Skeletal muscle satellite cell (primary cell): ENCODE results near the gene ARHGDIA.

Experiments used
- H3K27me3 ChIP-seq: 2 replicates; pipeline ENCODE4 v1.7.0; 2013; ENCODE audit warnings: low read length; ENCODE audit not compliant: control insufficient read depth, insufficient read depth
- H3K36me3 ChIP-seq: 2 replicates; pipeline ENCODE4 v1.7.0; 2013; ENCODE audit warnings: mild to moderate bottlenecking, control low read depth, low read length; ENCODE audit not compliant: insufficient read depth
- H3K4me1 ChIP-seq: 2 replicates; pipeline ENCODE4 v1.7.0; 2013; ENCODE audit warnings: low read length; ENCODE audit not compliant: control insufficient read depth, insufficient read depth
- H3K4me2 ChIP-seq: 2 replicates; pipeline ENCODE4 v1.7.0; 2013; ENCODE audit warnings: mild to moderate bottlenecking, low read length
- H3K4me3 ChIP-seq: 2 replicates; pipeline ENCODE4 v1.7.0; 2013; ENCODE audit warnings: low read length
- H3K9ac ChIP-seq: 2 replicates; pipeline ENCODE4 v1.7.0; 2013; ENCODE audit warnings: mild to moderate bottlenecking, low read depth, low read length, moderate library complexity
- H3K9me3 ChIP-seq: replicated peaks from 2 replicates; pipeline ENCODE4 v1.7.0; 2013; ENCODE audit warnings: mild to moderate bottlenecking, control low read depth, low read length

Gene ARHGDIA

DNA sequence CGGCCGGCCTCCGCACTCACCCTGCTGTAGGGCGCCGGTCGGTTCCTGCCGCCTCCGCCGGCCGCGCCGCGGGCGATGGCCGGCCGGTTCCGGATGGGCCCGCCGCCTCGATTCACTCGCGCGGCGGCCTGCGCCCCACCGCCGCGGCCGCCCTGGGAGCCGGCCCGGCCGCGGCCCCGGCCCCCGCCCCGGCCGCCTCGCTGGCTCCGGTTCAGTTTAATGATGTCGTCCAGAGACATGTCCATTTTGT lies 20.1 kb upstream of the ARHGDIA start:
- peaks cover 47% of the 10 kb centered on the region for H3K36me3 ChIP-seq
- no peak overlapping the region for H3K4me2 ChIP-seq
- H3K27me3 ChIP-seq: no peaks in the 10 kb centered on the region
- H3K9me3 ChIP-seq: no peaks in the 10 kb centered on the region
- peak overlapping the region; percentile 98 for H3K4me3 ChIP-seq
- peaks cover 30% of the 10 kb centered on the region for H3K4me1 ChIP-seq
- peak overlapping the region; percentile 97 for H3K9ac ChIP-seq

GRCh38 chr17:81890447-81891302 lies 19.5 kb upstream of the ARHGDIA start:
- H3K27me3 ChIP-seq: no peaks in the 10 kb centered on the region
- peaks cover 51% of the 10 kb centered on the region for H3K36me3 ChIP-seq

GRCh38 chr17:81889602-81890001 lies 18.5 kb upstream of the ARHGDIA start:
- Histone ChIP-seq H3K9ac (peak overlapping the region; percentile 97), H3K4me3 (peak overlapping the region; percentile 98), H3K27me3 (no peaks in the 10 kb centered on the region), H3K4me2 (peak overlapping the region; percentile 98), H3K36me3 (peaks cover 54% of the 10 kb centered on the region), H3K4me1 (peaks cover 46% of the 10 kb centered on the region), H3K9me3 (no peaks in the 10 kb centered on the region)

More at GRCh38 chr17:81890447-81891302, 19.5 kb upstream of the ARHGDIA start:
- no peaks in the 10 kb centered on the region for H3K9me3 ChIP-seq
- H3K4me2 ChIP-seq: peak overlapping the region; percentile 98
- H3K4me3 ChIP-seq: peak overlapping the region; percentile 98
- H3K9ac ChIP-seq: peak overlapping the region; percentile 97
- H3K4me1 ChIP-seq: peaks cover 36% of the 10 kb centered on the region

- H3K4me3 ChIP-seq: no peak overlapping the region
- H3K4me2 ChIP-seq: peak overlapping the region; percentile 98
- no peak overlapping the region for H3K9ac ChIP-seq
- peaks cover 53% of the 10 kb centered on the region for H3K36me3 ChIP-seq
- H3K9me3 ChIP-seq: no peaks in the 10 kb centered on the region
- H3K27me3 ChIP-seq: no peaks in the 10 kb centered on the region
- H3K4me1 ChIP-seq: peaks cover 51% of the 10 kb centered on the region
Observed at GRCh38 chr17:81888988-81889595, 18.0 kb upstream of the ARHGDIA start.

GRCh38 chr17:81888105-81888987 lies 17.2 kb upstream of the ARHGDIA start:
- no peak overlapping the region for H3K4me2 ChIP-seq
- H3K4me1 ChIP-seq: peaks cover 52% of the 10 kb centered on the region
- H3K27me3 ChIP-seq: no peaks in the 10 kb centered on the region
- no peak overlapping the region for H3K9ac ChIP-seq
- peaks cover 55% of the 10 kb centered on the region for H3K36me3 ChIP-seq
- no peaks in the 10 kb centered on the region for H3K9me3 ChIP-seq
- no peak overlapping the region for H3K4me3 ChIP-seq

DNA sequence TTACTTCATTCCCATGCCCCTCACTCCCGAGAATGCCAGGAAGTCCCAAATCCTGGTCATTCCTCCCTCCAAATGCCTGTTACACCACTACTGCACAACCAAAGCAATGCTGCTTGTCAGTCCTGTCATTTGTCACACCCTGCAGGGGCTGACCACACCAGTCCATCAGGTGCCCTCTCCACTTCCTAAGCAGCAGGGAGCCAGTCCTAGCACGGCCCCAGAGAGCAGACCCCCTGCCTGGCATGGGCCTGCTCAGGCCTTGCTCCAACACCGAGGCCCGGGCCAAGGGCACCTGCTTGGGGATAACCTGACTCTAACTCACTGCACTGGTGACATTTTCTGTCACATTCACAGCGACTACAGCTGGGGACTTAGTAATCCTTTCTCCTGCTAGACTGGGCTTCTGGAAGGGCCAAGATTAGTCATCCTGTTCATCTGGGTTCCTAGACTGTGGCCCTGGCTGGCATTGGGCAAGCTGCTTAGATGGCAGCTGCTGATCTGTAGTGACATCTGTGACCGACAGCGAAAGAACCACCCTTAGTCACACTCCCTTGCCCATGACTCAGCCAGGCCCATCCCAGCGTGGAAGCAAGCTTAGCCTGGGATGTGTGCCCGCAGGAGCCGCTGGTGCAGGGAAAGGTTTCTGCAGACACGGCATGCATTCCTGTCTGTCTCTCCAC lies 14.9 kb upstream of the ARHGDIA start:
- Histone ChIP-seq H3K9ac (no peak overlapping the region), H3K4me1 (peaks cover 48% of the 10 kb centered on the region), H3K9me3 (no peaks in the 10 kb centered on the region), H3K4me2 (peak overlapping the region; percentile 45), H3K27me3 (no peaks in the 10 kb centered on the region), H3K36me3 (peaks cover 65% of the 10 kb centered on the region), H3K4me3 (no peak overlapping the region)

DNA sequence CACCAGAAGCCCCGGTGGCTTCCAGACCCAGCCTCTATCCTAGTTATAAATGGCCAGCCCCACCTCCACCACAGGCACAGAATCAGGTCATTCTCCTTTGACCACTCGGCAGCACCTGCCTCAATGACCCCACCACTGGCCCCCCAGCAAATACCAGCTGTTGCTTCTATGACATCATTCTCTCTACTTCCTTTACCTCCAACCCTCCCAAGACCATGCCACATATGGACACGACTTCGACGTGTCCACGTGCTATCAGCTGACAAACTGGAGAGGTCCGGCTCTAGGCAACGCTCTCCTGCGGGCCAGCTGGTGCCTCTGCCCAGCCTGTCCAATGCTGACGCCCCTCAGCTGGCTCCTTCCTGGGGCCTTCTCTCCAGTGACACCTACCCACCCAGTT lies 14.3 kb upstream of the ARHGDIA start:
- Histone ChIP-seq H3K9ac (no peak overlapping the region), H3K4me3 (no peak overlapping the region), H3K9me3 (no peaks in the 10 kb centered on the region), H3K4me1 (peaks cover 47% of the 10 kb centered on the region), H3K36me3 (peaks cover 67% of the 10 kb centered on the region), H3K27me3 (no peaks in the 10 kb centered on the region), H3K4me2 (peak overlapping the region; percentile 29)

DNA sequence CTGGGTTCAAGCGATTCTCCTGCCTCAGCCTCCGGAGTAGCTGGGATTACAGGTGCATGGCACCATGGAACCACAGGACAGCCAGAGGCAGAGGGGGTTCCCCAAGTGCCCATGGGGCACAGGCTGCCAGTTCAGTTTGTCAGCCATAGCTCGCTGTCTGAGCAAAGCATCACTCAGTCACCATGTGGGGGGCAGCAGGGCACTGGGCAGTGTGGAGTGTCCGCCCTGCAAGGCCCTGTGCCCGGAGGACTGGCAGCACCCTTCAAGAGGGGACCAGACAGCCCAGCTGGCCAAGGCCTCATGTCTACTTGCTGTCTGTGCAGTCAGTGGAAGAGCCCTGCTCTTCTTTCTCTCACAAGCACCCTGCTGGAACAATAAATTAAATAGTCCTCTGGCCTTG lies 13.8 kb upstream of the ARHGDIA start:
- Histone ChIP-seq H3K4me1 (peaks cover 42% of the 10 kb centered on the region), H3K9me3 (no peaks in the 10 kb centered on the region), H3K36me3 (peaks cover 65% of the 10 kb centered on the region), H3K4me3 (no peak overlapping the region), H3K9ac (no peak overlapping the region), H3K27me3 (no peaks in the 10 kb centered on the region), H3K4me2 (peak overlapping the region; percentile 6)

DNA sequence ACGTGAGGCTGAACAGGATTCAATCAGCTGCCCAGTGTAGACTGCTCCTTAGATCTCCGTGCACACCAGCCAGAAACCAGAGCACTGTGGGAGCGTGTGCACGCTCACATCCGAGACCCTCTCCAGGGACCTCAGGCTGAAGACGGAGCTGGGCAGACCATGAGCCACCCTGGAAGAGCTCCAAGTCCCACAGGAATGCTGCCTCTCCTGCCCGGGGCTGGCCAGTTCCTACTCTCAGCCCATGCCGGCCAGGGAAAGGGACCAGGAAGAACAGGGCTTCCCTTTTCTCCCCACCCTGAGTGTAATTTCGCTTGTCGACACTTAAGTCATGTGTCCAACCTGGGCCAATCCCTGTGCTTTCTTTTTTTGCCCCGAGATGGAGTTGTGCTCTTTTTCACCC lies 13.4 kb upstream of the ARHGDIA start:
- H3K4me1 ChIP-seq: peaks cover 38% of the 10 kb centered on the region
- H3K9ac ChIP-seq: no peak overlapping the region
- H3K36me3 ChIP-seq: peaks cover 64% of the 10 kb centered on the region
- no peak overlapping the region for H3K4me3 ChIP-seq
- peak overlapping the region; percentile 6 for H3K4me2 ChIP-seq
- no peaks in the 10 kb centered on the region for H3K9me3 ChIP-seq
- no peaks in the 10 kb centered on the region for H3K27me3 ChIP-seq

GRCh38 chr17:81879121-81879520 lies 8.0 kb upstream of the ARHGDIA start:
- no peak overlapping the region for H3K9ac ChIP-seq
- H3K4me1 ChIP-seq: peaks cover 1% of the 10 kb centered on the region
- H3K36me3 ChIP-seq: peaks cover 40% of the 10 kb centered on the region
- no peaks in the 10 kb centered on the region for H3K9me3 ChIP-seq
- H3K27me3 ChIP-seq: no peaks in the 10 kb centered on the region
- H3K4me3 ChIP-seq: no peak overlapping the region
- no peak overlapping the region for H3K4me2 ChIP-seq

DNA sequence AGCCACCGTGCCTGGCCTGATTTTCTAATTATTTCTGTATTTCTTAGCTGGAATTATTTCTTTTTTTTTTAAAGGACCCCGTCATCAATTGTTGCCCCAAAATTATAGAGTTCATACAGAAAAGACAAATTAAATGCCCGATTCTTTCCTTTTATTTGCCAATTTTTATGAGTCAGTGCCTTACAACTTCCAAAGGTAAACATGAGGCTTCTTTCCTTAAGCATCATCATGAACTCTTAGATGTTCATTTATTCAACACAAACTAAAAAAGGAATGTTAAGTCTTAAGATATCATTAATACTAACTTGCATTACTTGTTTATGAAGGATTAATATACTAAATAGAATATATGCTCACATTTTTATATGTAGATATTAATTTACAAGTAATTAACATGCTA lies 7.2 kb upstream of the ARHGDIA start:
- H3K9ac ChIP-seq: no peak overlapping the region
- H3K36me3 ChIP-seq: peaks cover 37% of the 10 kb centered on the region
- H3K27me3 ChIP-seq: no peaks in the 10 kb centered on the region
- no peak overlapping the region for H3K4me2 ChIP-seq
- H3K4me3 ChIP-seq: no peak overlapping the region
- no peaks in the 10 kb centered on the region for H3K9me3 ChIP-seq
- H3K4me1 ChIP-seq: no peaks in the 10 kb centered on the region
